Head of caudate nucleus (tissue), 42 donors: ENCODE results near the gene ABCB8.

ENCODE experiments used
- DNase-seq, 42 donors: peaks; one replicate each; pipeline versions ENCODE4 v3.0.0 to v3.0.0-alpha.2; 2020 to 2021; ENCODE audit warnings: mixed read lengths in 7 of 42
- intact Hi-C: fragments of 100-400 bp; cut with DNase I; formaldehyde crosslinking; loops from one replicate; pipeline ENCODE4 v1.15.0; 2022

ABCB8 gene

GRCh38 chr7:151060416-151061212, 32.4 kb downstream of the ABCB8 start:
- peak in 30 of 42 donors; percentile 17 to 74 (median 50) for DNase-seq
- intact Hi-C loops = no loop called here

GRCh38 chr7:151061213-151062110, 33.2 kb downstream of the ABCB8 start:
- no peak for DNase-seq
- intact Hi-C loops = no loop called here

- intact Hi-C loops = no loop called here
Observed at GRCh38 chr7:151062111-151062398, 33.8 kb downstream of the ABCB8 start.

GRCh38 chr7:151062399-151063211, 34.4 kb downstream of the ABCB8 start:
- intact Hi-C loops = no loop called here
- no peak for DNase-seq

More at GRCh38 chr7:151062111-151062398, 33.8 kb downstream of the ABCB8 start:
- no peak for DNase-seq

GRCh38 chr7:151063212-151063561, 34.9 kb downstream of the ABCB8 start:
- intact Hi-C loops = no loop called here
- no peak for DNase-seq

GRCh38 chr7:151064454-151064853, 36.2 kb downstream of the ABCB8 start:
- no peak for DNase-seq
- intact Hi-C loops = no loop called here

GRCh38 chr7:151064993-151065392, 36.7 kb downstream of the ABCB8 start:
- intact Hi-C loops = no loop called here
- DNase-seq = no peak

GRCh38 chr7:151065516-151065915, 37.3 kb downstream of the ABCB8 start:
- intact Hi-C loops = no loop called here

GRCh38 chr7:151066273-151066974, 38.2 kb downstream of the ABCB8 start:
- DNase-seq = no peak
- intact Hi-C loops = no loop called here

More at GRCh38 chr7:151065516-151065915, 37.3 kb downstream of the ABCB8 start:
- DNase-seq = no peak

- intact Hi-C loops = no loop called here
- DNase-seq = no peak
Observed at GRCh38 chr7:151068069-151068773, 40.0 kb downstream of the ABCB8 start.

- DNase-seq = no peak
- intact Hi-C loops = no loop called here
Observed at GRCh38 chr7:151069841-151070573, 41.8 kb downstream of the ABCB8 start.

GRCh38 chr7:151070574-151070960, 42.3 kb downstream of the ABCB8 start:
- no peak for DNase-seq
- intact Hi-C loops = no loop called here

GRCh38 chr7:151071032-151071866, 43.0 kb downstream of the ABCB8 start:
- intact Hi-C loops = no loop called here
- no peak for DNase-seq

GRCh38 chr7:151073990-151074389, 45.7 kb downstream of the ABCB8 start:
- DNase-seq = no peak
- intact Hi-C loops = no loop called here

- intact Hi-C loops = no loop called here
- DNase-seq = no peak
Observed at GRCh38 chr7:151074817-151075661, 46.8 kb downstream of the ABCB8 start.

- DNase-seq = no peak
- intact Hi-C loops = no loop called here
Observed at GRCh38 chr7:151075662-151075971, 47.4 kb downstream of the ABCB8 start.
